Fibroblast of peridontal ligament (primary cell): ENCODE data around the gene OMA1.

Experiments used
- DNase-seq: peaks from one replicate; pipeline ENCODE4 v3.0.0-alpha.2; 2010; ENCODE audit errors: extremely low read depth

Gene OMA1

DNA sequence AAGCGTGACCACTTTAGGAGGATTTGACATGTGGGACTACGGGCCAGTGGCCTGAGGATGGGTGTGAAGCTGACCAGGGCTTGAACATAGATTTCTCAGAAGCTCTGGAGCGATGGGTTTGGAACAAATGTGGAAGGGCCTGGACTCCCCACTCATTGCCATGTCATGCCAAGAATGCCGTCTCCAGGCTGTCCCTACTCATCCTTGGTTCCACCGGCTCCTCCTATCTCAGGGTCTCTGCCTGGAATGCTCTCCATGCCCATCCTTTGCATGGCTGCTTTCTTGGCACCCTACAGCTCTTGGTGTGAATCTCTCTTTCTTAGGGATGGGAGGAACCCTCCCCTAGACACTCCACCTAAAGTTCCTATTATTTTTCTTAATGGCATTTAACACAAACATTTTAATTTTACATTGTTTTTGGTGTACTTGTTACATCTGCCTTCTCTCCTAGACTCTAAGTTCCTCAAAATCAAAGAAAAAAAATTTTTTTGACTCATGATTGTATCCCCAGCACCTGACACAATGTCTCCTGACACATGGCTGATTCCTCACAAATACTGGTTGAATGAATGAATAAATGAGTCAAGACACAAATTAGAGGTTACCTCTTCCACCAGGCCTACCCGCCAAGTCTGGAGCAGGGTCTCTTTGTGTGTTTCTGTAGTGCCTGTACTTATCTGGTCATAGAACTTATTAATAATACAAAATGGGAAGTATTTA is 114.5 kb downstream of the OMA1 start:
- no peak for DNase-seq
